HG03039 (cell line): ENCODE results near the gene FNBP1L.

ENCODE experiments used
- ATAC-seq: cut with Tn5 transposase; IDR thresholded peaks from one replicate; pipeline ENCODE4 v1.9.1; 2021; ENCODE audit warnings: mild to moderate bottlenecking, moderate library complexity; ENCODE audit not compliant: unreplicated experiment

The FNBP1L gene

GRCh38 chr1:93447481-93448291, at the start of gene FNBP1L:
FNBP1L (plus strand) TSS chr1:93448118; CDS start chr1:93448282, 164 bp downstream.
- ATAC-seq = no peak

GRCh38 chr1:93399781-93400180, 48.1 kb upstream of the FNBP1L start:
- no peak for ATAC-seq

GRCh38 chr1:93408203-93408602, 39.7 kb upstream of the FNBP1L start:
- ATAC-seq = no peak

GRCh38 chr1:93411000-93411399, 36.9 kb upstream of the FNBP1L start:
- ATAC-seq = no peak

- no peak for ATAC-seq
These were observed 33.2 kb upstream of the FNBP1L start for GRCh38 chr1:93414749-93415148.

GRCh38 chr1:93415296-93415695, 32.6 kb upstream of the FNBP1L start:
- ATAC-seq = no peak

DNA sequence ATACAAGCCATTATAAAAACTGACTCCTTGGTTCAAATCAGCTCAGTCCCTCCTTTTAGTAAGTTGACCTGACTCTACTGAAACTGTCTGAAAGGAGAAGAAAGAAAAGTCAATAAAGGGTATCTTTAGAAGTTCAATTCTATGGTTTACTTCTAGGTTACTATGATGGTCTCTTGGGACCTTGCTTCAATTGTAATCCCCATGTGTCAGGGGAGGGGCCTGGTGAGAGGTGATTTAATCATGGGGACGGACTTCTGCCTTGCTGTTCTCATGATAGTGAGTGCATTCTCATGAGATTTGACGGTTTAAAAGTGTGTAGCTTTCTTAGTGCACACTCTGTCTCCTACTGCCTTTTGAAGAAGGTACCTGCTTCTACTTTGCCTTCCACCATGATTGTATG, 31.7 kb upstream of the FNBP1L start:
- no peak for ATAC-seq

DNA sequence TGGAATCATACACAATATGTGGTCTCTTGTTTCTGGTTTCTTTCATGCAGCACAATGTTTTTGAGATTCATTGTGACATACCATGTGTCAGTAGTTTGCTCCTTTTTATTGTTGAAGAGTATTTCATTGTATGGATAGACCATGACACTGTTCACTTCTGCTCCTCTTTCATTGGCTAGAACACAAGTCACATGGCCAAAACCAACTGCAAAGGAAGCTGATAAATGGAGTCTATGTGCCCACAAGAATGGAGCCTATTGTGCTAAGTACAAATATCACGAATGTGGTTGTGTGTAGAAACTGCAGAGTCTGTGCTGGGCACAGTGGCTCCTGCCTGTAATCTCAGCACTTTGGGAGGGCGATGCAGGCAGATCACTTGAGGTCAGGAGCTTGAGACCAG, 28.6 kb upstream of the FNBP1L start:
- ATAC-seq = no peak

DNA sequence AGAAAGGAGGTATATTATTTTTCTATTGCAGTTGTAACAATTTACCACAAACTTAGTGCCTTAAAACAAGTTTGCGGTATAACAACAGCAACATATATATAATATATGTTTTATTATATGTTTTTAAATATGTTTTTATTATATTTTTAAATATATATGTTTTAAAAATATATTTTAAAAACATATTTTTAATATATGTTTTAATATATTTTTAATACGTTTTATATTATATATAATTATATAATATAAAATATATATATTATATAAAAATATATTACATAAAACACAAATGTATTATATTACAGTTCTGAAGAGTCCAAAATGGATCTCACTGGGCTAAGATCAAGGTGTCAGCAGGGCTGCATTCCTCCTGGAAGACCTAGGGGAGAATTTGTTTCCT, 27.5 kb upstream of the FNBP1L start:
- no peak for ATAC-seq

GRCh38 chr1:93426181-93426580, 21.7 kb upstream of the FNBP1L start:
- no peak for ATAC-seq

DNA sequence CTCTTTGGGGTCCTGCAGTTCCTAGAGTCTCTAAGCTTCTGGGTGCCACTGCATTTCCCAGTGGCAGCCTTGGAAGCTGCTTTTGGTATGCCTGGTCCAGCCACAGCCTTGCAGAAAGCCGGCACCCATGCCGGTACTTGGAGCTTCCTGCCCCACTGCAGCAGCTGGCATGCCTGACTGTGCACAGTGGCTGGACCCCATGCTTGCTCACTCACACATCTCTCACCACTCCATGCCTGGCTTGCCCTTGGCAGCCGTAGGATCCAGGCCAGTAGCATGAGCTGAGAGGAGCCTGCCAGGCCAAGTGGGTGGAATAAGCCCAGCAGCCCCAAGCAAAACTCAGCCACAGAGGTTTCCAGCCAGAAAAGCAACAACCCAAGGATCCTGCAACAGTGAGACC, 20.3 kb upstream of the FNBP1L start:
- no peak for ATAC-seq

DNA sequence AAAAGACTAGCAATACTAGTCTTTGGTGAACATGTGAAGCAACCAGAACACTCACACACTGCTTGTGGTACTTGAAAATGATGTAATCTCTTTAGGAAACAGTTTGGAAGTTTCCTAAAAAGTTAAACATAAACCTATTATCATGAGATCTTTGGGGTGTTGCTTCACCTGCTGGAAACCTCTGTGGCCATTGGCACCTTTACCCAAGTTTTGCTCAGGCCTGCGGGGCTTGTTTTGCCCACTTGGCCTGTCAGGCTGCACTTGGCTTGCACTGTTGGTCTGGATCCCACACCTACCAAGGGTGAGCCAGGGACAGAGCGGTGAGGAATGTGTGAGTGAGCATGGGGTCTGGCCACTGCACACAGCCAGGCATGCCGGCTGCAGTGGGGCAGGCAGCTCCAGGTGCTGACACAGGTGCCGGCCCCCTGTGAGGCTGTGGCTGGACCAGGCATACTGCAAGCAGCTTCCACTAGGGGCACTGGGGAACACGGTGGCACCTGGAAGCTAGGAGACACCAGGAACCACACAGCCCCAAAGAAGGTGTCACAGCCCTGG, 14.4 kb upstream of the FNBP1L start:
- no peak for ATAC-seq

- ATAC-seq = no peak
These were observed 13.8 kb upstream of the FNBP1L start for GRCh38 chr1:93434088-93434487.

DNA sequence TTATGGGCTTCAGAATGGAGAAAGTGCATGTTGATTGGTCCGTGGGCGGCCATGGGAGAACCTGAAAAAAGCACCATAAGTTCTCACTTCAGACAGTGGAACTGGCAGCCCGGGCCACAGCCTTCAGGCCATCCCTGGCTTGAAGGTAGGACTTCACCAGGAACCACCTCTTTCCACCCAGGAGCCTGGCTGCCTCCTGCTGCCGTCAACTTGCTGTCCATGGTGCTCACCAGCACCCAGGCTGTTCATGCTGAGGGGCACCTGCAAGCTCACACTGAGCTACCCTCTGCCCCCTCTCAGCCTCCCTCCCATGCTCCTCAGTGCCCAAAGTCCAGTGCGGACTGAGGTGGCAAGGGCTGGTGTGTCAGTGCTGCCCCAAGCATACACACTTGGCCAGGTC, 12.9 kb upstream of the FNBP1L start:
- ATAC-seq = no peak

DNA sequence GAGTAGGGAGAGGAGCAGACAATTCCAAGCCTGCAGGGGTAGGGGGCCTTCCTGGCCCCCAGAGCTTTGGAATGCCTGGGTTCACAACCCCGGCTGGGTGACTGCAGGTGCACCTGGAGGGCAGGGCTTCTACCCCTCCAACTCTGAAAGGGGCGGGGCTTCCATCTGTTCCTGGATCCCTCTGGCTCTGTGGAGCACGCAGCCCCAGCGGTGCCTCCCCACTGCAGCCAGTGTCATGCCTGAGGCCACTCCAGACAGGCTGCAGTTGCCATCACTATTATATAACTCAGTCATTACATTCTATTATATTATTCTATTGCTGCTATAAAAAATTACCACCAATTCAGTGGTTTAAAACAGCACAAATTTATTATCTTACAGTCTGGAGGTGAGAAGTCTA, 12.5 kb upstream of the FNBP1L start:
- no peak for ATAC-seq

- ATAC-seq = no peak
These were observed 11.4 kb upstream of the FNBP1L start for GRCh38 chr1:93436496-93436895.

- ATAC-seq = no peak
These were observed 9.8 kb upstream of the FNBP1L start for GRCh38 chr1:93437976-93438605.

GRCh38 chr1:93438716-93439115, 9.2 kb upstream of the FNBP1L start:
- no peak for ATAC-seq

DNA sequence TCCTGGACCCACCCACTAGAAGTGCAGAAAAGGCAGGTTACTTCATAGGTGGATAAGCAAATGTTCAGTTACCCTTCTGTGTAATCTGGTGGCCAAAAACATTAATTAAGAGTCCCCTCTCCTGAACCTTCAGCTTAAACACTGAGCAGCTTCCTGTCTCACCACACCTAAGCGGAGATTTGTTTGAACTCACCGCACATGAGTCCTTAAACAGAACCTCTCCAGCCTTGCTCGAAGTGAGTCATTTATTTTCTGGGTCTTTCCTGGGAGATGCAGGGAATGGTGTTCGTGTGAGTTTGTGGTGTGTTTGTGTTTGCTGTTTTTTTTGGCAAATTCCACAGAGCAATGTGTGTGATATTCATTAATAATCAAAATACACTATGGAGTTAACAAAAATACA, 7.6 kb upstream of the FNBP1L start:
- ATAC-seq = no peak

DNA sequence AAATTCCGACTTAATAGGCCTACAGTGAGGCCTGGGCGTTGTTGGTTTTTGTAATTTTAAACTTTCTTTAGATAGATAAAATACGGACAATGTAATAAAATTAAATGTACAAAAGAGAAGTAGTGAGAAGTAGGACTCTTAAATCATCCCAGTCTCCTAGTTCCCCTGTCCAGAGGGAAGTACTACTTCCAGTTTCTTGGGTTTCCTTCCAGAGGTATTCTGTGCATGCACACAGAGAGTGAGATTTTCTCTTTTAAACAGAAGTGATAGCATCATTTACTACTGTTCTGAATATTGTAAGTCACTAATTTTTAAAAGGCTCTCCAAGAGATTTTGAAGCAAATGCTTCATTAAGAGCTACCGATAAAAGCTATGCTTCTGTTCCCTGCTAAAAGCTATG, 7.2 kb upstream of the FNBP1L start:
- no peak for ATAC-seq

GRCh38 chr1:93441589-93441988, 6.3 kb upstream of the FNBP1L start:
- no peak for ATAC-seq

- no peak for ATAC-seq
These were observed 5.8 kb upstream of the FNBP1L start for GRCh38 chr1:93442008-93442666.
